Measurements from ENCODE around the gene CCL28. TPM values are rescaled to one million over a fixed set of nuclear protein-coding genes. Genes with fewer than 3 reads are reported as not detected.
"Not testable (repeated sequence)": the region's sequence is repeated elsewhere in the genome, so short reads cannot be mapped to it uniquely, and the experiment has no call there.

CCL28 gene, protein sequence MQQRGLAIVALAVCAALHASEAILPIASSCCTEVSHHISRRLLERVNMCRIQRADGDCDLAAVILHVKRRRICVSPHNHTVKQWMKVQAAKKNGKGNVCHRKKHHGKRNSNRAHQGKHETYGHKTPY
- 10 to 100 TPM; 11.4 to 22.8 TPM for total RNA-seq

- Mint-ChIP-seq H3K4me1 (no peaks in the 10 kb centered on the region), H3K9me3 (no peaks in the 10 kb centered on the region), H3K4me3 (no peak within 1 kb of the TSS), H3K27me3 (no peaks in the 10 kb centered on the region), H3K27ac (no peak within 1 kb of the TSS), H3K36me3 (ENCODE audit: low read depth) (no peaks in the 10 kb centered on the region)
- no peak for ATAC-seq (replicated peaks)
Observed at GRCh38 chr5:43412156-43412555, at the start of gene CCL28. CCL28 (minus strand) TSS chr5:43412391; CDS start chr5:43412316, 75 bp downstream.

GRCh38 chr5:43461066-43461465 is 48.9 kb upstream of the CCL28 start:
- ATAC-seq (replicated peaks) = no peak
- Mint-ChIP-seq H3K27me3 (no peaks in the 10 kb centered on the region), H3K4me1 (no peaks in the 10 kb centered on the region), H3K36me3 (ENCODE audit: low read depth) (peaks cover 48% of the 10 kb centered on the region), H3K27ac (no peak overlapping the region), H3K9me3 (peaks cover 4% of the 10 kb centered on the region), H3K4me3 (no peak overlapping the region)

- no peak overlapping the region for H3K4me3 Mint-ChIP-seq
- no peak overlapping the region for H3K27ac Mint-ChIP-seq
- no peaks in the 10 kb centered on the region for H3K4me1 Mint-ChIP-seq
- H3K27me3 Mint-ChIP-seq = no peaks in the 10 kb centered on the region
- ATAC-seq (replicated peaks) = no peak
- H3K36me3 Mint-ChIP-seq (ENCODE audit: low read depth) = peaks cover 68% of the 10 kb centered on the region
- H3K9me3 Mint-ChIP-seq = peaks cover 7% of the 10 kb centered on the region
Observed at GRCh38 chr5:43456556-43456955, 44.4 kb upstream of the CCL28 start.

- peaks cover 30% of the 10 kb centered on the region for H3K36me3 Mint-ChIP-seq (ENCODE audit: low read depth)
- H3K4me1 Mint-ChIP-seq; H3K27me3 Mint-ChIP-seq; H3K27ac Mint-ChIP-seq; H3K4me3 Mint-ChIP-seq; ATAC-seq (replicated peaks): not testable (repeated sequence)
- peaks cover 22% of the 10 kb centered on the region for H3K9me3 Mint-ChIP-seq
Observed at GRCh38 chr5:43441575-43441974, 29.4 kb upstream of the CCL28 start.

DNA sequence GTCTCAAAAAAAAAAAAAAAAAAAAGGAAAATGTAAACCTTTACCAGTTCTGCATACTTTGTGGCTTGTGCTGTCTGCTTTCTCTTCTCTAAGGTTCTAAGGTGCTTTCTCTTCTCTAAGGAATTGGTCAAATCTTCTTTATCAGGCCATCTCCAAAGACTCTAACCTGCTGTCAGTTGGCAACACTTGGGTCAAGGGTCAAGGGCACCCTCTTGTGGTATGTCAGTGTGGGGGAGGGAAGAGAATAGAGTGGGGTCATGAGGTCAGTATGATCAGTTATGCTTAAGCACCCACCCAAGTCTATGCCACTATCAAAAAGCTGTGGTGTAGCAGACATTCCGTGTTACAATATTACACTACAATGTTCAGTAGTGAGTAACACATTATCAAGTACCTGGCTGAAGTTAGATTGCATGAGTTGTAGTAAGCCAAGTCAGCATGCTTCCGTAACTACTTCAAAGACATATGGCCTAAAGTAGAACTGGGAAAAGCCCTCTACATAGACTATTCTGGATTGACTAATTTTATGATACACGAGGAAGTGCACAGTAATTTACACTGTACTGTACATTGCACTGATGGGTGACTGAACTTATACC is 25.0 kb upstream of the CCL28 start:
- Mint-ChIP-seq H3K9me3 (peaks cover 18% of the 10 kb centered on the region), H3K36me3 (ENCODE audit: low read depth) (no peaks in the 10 kb centered on the region), H3K4me3 (no peak overlapping the region), H3K27me3 (no peaks in the 10 kb centered on the region), H3K27ac (no peak overlapping the region), H3K4me1 (no peaks in the 10 kb centered on the region)
- no peak for ATAC-seq (replicated peaks)

DNA sequence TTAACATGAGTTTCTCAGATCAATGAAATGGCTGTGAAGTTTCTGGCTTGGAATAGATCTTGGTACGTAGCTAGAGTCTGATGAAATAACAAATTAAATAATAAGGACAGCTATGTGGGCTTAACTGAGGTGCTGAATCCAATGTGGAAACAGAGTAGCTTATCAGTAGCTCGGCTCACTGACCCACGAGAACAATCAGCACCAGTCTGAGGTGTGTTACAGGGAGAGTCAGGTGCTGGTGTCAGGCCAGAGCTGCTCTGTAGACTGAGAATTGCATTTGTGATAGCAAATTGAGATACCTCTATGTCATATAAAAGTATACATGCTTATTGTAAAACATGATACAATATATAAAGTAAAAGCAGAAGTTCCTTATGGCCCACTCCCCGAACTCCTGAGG is 21.2 kb upstream of the CCL28 start:
- no peaks in the 10 kb centered on the region for H3K4me1 Mint-ChIP-seq
- no peaks in the 10 kb centered on the region for H3K36me3 Mint-ChIP-seq (ENCODE audit: low read depth)
- H3K27me3 Mint-ChIP-seq = no peaks in the 10 kb centered on the region
- H3K9me3 Mint-ChIP-seq = peaks cover 14% of the 10 kb centered on the region
- no peak overlapping the region for H3K4me3 Mint-ChIP-seq
- no peak for ATAC-seq (replicated peaks)
- no peak overlapping the region for H3K27ac Mint-ChIP-seq

- ATAC-seq (replicated peaks) = no peak
- Mint-ChIP-seq H3K36me3 (ENCODE audit: low read depth) (no peaks in the 10 kb centered on the region), H3K9me3 (peaks cover 8% of the 10 kb centered on the region), H3K27ac (no peak overlapping the region), H3K4me1 (no peaks in the 10 kb centered on the region), H3K27me3 (no peaks in the 10 kb centered on the region), H3K4me3 (no peak overlapping the region)
Observed at GRCh38 chr5:43432486-43433375, 20.5 kb upstream of the CCL28 start.

DNA sequence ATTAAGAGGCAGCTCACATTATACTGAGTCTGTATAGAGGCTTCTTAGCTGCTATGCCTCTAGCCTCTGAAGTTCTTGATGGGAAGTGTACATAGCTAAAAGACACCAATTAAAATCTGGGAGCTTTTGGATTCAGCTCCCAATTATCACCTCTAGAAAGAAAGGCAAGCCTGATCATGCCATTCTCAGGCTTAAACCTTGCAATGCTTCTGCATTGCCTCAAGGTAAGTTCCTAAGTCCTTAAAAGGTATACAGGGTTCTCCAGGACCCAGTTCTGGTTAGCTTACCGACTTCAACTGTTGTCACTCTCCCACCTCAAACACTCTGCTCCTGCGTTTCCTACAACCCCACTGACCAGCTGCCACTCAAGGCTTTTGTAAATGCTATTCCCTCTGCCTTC is 17.5 kb upstream of the CCL28 start:
- no peaks in the 10 kb centered on the region for H3K4me1 Mint-ChIP-seq
- no peaks in the 10 kb centered on the region for H3K36me3 Mint-ChIP-seq (ENCODE audit: low read depth)
- H3K4me3 Mint-ChIP-seq = no peak overlapping the region
- no peaks in the 10 kb centered on the region for H3K27me3 Mint-ChIP-seq
- H3K9me3 Mint-ChIP-seq = no peaks in the 10 kb centered on the region
- no peak overlapping the region for H3K27ac Mint-ChIP-seq
- no peak for ATAC-seq (replicated peaks)

GRCh38 chr5:43429016-43429415 is 16.8 kb upstream of the CCL28 start:
- H3K4me3 Mint-ChIP-seq = no peak overlapping the region
- no peaks in the 10 kb centered on the region for H3K36me3 Mint-ChIP-seq (ENCODE audit: low read depth)
- no peaks in the 10 kb centered on the region for H3K4me1 Mint-ChIP-seq
- ATAC-seq (replicated peaks) = no peak
- no peaks in the 10 kb centered on the region for H3K9me3 Mint-ChIP-seq
- H3K27ac Mint-ChIP-seq = no peak overlapping the region
- H3K27me3 Mint-ChIP-seq = no peaks in the 10 kb centered on the region

GRCh38 chr5:43427306-43427705 is 15.1 kb upstream of the CCL28 start:
- no peaks in the 10 kb centered on the region for H3K36me3 Mint-ChIP-seq (ENCODE audit: low read depth)
- H3K4me1 Mint-ChIP-seq = no peaks in the 10 kb centered on the region
- no peak overlapping the region for H3K27ac Mint-ChIP-seq
- ATAC-seq (replicated peaks) = no peak
- H3K9me3 Mint-ChIP-seq = no peaks in the 10 kb centered on the region
- H3K27me3 Mint-ChIP-seq = no peaks in the 10 kb centered on the region
- H3K4me3 Mint-ChIP-seq = no peak overlapping the region

- no peaks in the 10 kb centered on the region for H3K27me3 Mint-ChIP-seq
- H3K36me3 Mint-ChIP-seq (ENCODE audit: low read depth) = no peaks in the 10 kb centered on the region
- no peak overlapping the region for H3K4me3 Mint-ChIP-seq
- no peaks in the 10 kb centered on the region for H3K4me1 Mint-ChIP-seq
- no peaks in the 10 kb centered on the region for H3K9me3 Mint-ChIP-seq
- no peak overlapping the region for H3K27ac Mint-ChIP-seq
- no peak for ATAC-seq (replicated peaks)
Observed at GRCh38 chr5:43425983-43426382, 13.8 kb upstream of the CCL28 start.

DNA sequence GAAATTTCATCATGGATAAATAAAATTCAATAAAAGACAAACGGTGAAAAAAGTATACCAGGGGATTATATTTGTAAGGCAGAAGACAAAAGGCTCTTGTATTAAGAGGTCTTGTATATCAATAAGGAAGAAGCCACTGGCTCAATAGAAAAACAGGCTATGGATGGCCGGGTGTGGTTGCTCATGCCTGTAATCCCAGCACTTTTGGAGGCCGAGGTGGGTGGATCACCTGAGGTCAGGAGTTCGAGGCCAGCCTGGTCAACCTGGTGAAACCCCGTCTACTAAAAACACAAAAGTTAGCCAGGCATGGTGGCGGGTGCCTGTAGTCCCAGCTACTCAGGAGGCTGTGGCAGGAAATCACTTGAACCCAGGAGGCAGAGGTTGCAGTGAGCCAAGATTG is 10.9 kb upstream of the CCL28 start:
- not testable (repeated sequence) for H3K27me3 Mint-ChIP-seq

DNA sequence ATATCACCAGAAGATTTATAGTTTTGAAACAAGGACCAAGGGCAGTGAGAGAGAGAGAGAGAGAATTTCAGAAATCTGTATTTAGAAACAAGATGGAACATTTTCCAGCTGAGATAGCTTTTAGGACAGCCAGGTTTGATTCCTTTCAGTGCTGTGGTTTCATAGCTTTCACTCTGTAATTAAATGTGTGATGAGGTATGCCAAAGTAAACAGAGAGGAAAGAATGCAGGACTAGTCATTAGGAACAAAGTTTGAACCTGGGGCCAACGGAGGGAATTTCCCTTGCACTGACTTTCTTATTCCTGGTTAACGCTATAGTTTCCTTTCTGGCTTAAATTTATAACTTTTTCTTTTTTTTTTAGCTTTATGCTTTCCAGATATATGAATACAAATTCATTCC is 10.0 kb upstream of the CCL28 start:
- H3K4me1 Mint-ChIP-seq = no peaks in the 10 kb centered on the region
- no peak overlapping the region for H3K4me3 Mint-ChIP-seq

More for the DNA sequence above, 10.9 kb upstream of the CCL28 start:
- not testable (repeated sequence) for H3K9me3 Mint-ChIP-seq; H3K27ac Mint-ChIP-seq; H3K4me3 Mint-ChIP-seq; ATAC-seq (replicated peaks); H3K36me3 Mint-ChIP-seq (ENCODE audit: low read depth); H3K4me1 Mint-ChIP-seq

DNA sequence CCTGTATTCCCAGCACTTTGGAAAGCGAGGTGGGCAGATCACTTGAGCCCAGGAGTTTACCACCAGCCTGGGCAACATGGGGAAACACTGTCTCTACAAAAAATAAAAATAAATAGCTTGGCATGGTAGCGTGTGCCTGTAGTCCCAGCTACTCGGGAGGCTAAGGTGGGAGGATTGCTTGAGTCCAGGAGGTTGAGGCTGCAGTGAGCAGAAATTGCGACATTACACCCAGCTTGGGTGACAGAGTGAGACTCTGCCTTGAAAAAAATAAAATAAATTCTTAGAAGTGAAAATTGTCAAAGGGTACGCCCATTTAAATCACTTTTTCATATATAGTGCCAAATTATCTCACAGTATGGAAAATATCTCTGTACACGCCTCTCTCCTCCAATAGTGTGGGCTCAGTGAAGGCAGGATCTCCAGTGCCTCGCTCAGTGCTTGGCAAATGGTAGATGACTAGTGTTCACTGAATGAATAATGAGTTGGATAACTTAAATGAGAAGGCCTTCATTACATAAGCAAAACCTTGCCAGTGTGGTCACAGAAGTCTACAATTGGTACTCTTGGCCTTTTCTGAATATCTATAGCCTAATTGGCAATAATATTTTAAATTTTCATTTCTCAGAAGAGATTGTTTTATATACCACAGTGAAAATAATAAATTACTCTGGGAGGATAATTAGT is 9.4 kb upstream of the CCL28 start:
- Mint-ChIP-seq H3K27ac (no peak overlapping the region), H3K4me3 (no peak overlapping the region), H3K4me1 (no peaks in the 10 kb centered on the region), H3K27me3 (no peaks in the 10 kb centered on the region), H3K9me3 (no peaks in the 10 kb centered on the region), H3K36me3 (ENCODE audit: low read depth) (no peaks in the 10 kb centered on the region)
- ATAC-seq (replicated peaks) = no peak

More for the DNA sequence above, 10.0 kb upstream of the CCL28 start:
- H3K27me3 Mint-ChIP-seq = no peaks in the 10 kb centered on the region
- H3K9me3 Mint-ChIP-seq = no peaks in the 10 kb centered on the region
- H3K36me3 Mint-ChIP-seq (ENCODE audit: low read depth) = no peaks in the 10 kb centered on the region
- ATAC-seq (replicated peaks) = no peak
- H3K27ac Mint-ChIP-seq = no peak overlapping the region
